ENCODE results near the gene UNG.

The UNG gene

DNA sequence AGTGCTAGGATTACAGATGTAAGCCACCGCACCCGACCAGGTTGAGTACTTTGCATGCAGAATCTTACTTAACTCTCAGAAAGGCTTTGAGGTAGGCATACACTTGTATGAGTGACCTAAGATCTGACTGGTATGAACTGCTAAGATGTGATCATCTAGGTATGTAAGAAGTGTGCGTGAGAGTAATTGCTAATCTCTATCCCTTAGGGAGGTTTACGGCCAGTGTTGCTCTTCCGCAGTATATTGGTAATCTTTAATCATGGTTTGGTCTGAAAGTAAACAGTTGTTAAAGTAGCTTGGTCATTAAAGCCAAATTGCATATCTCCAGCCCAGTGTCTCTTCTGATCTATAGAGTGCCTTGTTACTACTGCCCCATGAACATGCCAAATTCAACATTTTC is 7.8 kb downstream of the UNG start:
- no peak overlapping the region for H3K4me3 ChIP-seq (ENCODE audit: low read depth in 1 of 2, low read length in 2 of 2)
- ATAC-seq (ENCODE audit: insufficient read depth, low read depth) (no peak), DNase-seq (no peak)
- no peak overlapping the region for H3K27ac ChIP-seq (ENCODE audit: low read length)
- no peak overlapping the region for H3K9ac ChIP-seq (ENCODE audit: low read depth, low read length)
- peaks cover 4% of the 10 kb centered on the region; the same call in 1 of the 2 replicates for H3K4me1 ChIP-seq (ENCODE audit: insufficient read depth, low read length)
- no peak overlapping the region for H3K4me2 ChIP-seq (ENCODE audit: insufficient read depth, low read length)
- TF ChIP-seq, protein P1, sequence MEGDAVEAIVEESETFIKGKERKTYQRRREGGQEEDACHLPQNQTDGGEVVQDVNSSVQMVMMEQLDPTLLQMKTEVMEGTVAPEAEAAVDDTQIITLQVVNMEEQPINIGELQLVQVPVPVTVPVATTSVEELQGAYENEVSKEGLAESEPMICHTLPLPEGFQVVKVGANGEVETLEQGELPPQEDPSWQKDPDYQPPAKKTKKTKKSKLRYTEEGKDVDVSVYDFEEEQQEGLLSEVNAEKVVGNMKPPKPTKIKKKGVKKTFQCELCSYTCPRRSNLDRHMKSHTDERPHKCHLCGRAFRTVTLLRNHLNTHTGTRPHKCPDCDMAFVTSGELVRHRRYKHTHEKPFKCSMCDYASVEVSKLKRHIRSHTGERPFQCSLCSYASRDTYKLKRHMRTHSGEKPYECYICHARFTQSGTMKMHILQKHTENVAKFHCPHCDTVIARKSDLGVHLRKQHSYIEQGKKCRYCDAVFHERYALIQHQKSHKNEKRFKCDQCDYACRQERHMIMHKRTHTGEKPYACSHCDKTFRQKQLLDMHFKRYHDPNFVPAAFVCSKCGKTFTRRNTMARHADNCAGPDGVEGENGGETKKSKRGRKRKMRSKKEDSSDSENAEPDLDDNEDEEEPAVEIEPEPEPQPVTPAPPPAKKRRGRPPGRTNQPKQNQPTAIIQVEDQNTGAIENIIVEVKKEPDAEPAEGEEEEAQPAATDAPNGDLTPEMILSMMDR (IDR thresholded peaks at IDR 0.05; ENCODE audit: borderline replicate concordance, extremely low read depth, low read length, poor library complexity, severe bottlenecking) = no peak
- TF ChIP-seq EZH2 (IDR thresholded peaks at IDR 0.05; ENCODE audit: borderline replicate concordance, low read depth, low read length, severe bottlenecking) = no peak
- H2AFZ ChIP-seq (ENCODE audit: low read depth, low read length) = no peak overlapping the region
- peaks cover 49% of the 10 kb centered on the region for H4K20me1 ChIP-seq (ENCODE audit: insufficient read depth, low read length)
- peaks cover 16% of the 10 kb centered on the region for H3K79me2 ChIP-seq (ENCODE audit: insufficient read depth, low read length)
- no peaks in the 10 kb centered on the region for H3K27me3 ChIP-seq (ENCODE audit: insufficient read depth, low read length, poor library complexity)
- no peaks in the 10 kb centered on the region for H3K9me3 ChIP-seq (ENCODE audit: insufficient read depth, low read length, severe bottlenecking)
- H3K36me3 ChIP-seq (ENCODE audit: insufficient read depth, low read length) = peaks cover 88% of the 10 kb centered on the region

DNA sequence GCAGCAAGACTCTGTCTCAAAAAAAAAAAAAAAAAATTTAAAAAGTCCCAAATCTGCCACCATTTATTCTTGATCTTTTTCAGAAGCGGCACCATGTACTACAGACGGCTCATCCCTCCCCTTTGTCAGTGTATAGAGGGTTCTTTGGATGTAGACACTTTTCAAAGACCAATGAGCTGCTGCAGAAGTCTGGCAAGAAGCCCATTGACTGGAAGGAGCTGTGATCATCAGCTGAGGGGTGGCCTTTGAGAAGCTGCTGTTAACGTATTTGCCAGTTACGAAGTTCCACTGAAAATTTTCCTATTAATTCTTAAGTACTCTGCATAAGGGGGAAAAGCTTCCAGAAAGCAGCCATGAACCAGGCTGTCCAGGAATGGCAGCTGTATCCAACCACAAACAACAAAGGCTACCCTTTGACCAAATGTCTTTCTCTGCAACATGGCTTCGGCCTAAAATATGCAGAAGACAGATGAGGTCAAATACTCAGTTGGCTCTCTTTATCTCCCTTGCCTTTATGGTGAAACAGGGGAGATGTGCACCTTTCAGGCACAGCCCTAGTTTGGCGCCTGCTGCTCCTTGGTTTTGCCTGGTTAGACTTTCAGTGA is 12.5 kb downstream of the UNG start:
- H4K20me1 ChIP-seq (ENCODE audit: insufficient read depth, low read length) = peaks cover 29% of the 10 kb centered on the region; the same call in 1 of the 2 replicates
- H3K79me2 ChIP-seq (ENCODE audit: insufficient read depth, low read length) = no peaks in the 10 kb centered on the region; the same call in 1 of the 2 replicates
- no peaks in the 10 kb centered on the region for H3K4me1 ChIP-seq (ENCODE audit: insufficient read depth, low read length)
- TF ChIP-seq EZH2 (IDR thresholded peaks at IDR 0.05; ENCODE audit: borderline replicate concordance, low read depth, low read length, severe bottlenecking) = no peak
- TF ChIP-seq, protein P1 (IDR thresholded peaks at IDR 0.05; ENCODE audit: borderline replicate concordance, extremely low read depth, low read length, poor library complexity, severe bottlenecking) = no peak
- no peak overlapping the region for H3K4me2 ChIP-seq (ENCODE audit: insufficient read depth, low read length)
- H2AFZ ChIP-seq (ENCODE audit: low read depth, low read length) = no peak overlapping the region
- ATAC-seq (ENCODE audit: insufficient read depth, low read depth) (no peak), DNase-seq (no peak)
- no peaks in the 10 kb centered on the region for H3K9me3 ChIP-seq (ENCODE audit: insufficient read depth, low read length, severe bottlenecking)
- no peak overlapping the region for H3K9ac ChIP-seq (ENCODE audit: low read depth, low read length)
- H3K4me3 ChIP-seq (ENCODE audit: low read depth in 1 of 2, low read length in 2 of 2) = no peak overlapping the region
- H3K27ac ChIP-seq (ENCODE audit: low read length) = no peak overlapping the region
- H3K36me3 ChIP-seq (ENCODE audit: insufficient read depth, low read length) = peaks cover 54% of the 10 kb centered on the region
- no peaks in the 10 kb centered on the region for H3K27me3 ChIP-seq (ENCODE audit: insufficient read depth, low read length, poor library complexity)

DNA sequence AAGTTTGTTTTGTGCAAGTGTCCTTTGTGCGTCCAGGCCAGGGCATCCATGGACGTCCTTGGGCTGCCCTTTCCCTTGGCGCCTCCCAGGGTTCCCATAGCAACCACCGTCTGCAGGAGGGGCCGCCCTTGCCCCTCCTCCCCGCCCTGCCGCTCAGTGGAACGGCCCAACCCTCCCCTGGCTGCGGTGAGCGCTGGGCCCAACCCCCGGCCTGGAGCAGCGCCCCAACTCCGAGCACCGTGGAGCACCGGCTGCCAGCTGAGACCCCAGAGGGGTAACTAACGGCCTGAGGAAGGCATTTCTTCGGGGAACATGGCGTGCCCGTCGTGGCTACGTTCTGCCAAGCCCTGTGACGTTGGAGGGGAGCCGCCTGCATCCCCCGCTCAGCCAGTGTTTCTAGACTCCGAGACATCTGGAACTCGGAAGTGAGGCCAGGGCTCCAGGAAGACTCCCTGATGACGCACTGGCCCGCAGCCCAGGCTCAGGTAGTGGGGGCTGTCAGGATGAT is 13.6 kb downstream of the UNG start:
- TF ChIP-seq EZH2 (IDR thresholded peaks at IDR 0.05; ENCODE audit: borderline replicate concordance, low read depth, low read length, severe bottlenecking) = no peak
- TF ChIP-seq, protein P1 (IDR thresholded peaks at IDR 0.05; ENCODE audit: borderline replicate concordance, extremely low read depth, low read length, poor library complexity, severe bottlenecking) = no peak
- Histone ChIP-seq H3K79me2 (ENCODE audit: insufficient read depth, low read length) (no peaks in the 10 kb centered on the region; the same call in 1 of the 2 replicates), H3K4me3 (ENCODE audit: low read depth in 1 of 2, low read length in 2 of 2) (no peak overlapping the region), H3K4me1 (ENCODE audit: insufficient read depth, low read length) (peaks cover 7% of the 10 kb centered on the region), H4K20me1 (ENCODE audit: insufficient read depth, low read length) (peaks cover 19% of the 10 kb centered on the region; the same call in 1 of the 2 replicates), H3K4me2 (ENCODE audit: insufficient read depth, low read length) (no peak overlapping the region), H3K27ac (ENCODE audit: low read length) (no peak overlapping the region), H3K36me3 (ENCODE audit: insufficient read depth, low read length) (peaks cover 42% of the 10 kb centered on the region), H3K27me3 (ENCODE audit: insufficient read depth, low read length, poor library complexity) (no peaks in the 10 kb centered on the region), H3K9me3 (ENCODE audit: insufficient read depth, low read length, severe bottlenecking) (no peaks in the 10 kb centered on the region), H3K9ac (ENCODE audit: low read depth, low read length) (no peak overlapping the region), H2AFZ (ENCODE audit: low read depth, low read length) (no peak overlapping the region)
- DNase-seq = no peak
- ATAC-seq (ENCODE audit: insufficient read depth, low read depth) = no peak

All from DND-41 (cell line).